ENCODE results near the gene TRAPPC3. TPM values are rescaled to one million over a fixed set of nuclear protein-coding genes. Genes with fewer than 3 reads are reported as not detected.

TRAPPC3 gene
- total RNA-seq, 1 donor from 2014 or later = 68.9 TPM

GRCh38 chr1:36172017-36172747 lies 22.9 kb upstream of the TRAPPC3 start:
- no peak overlapping the region for H3K27ac Mint-ChIP-seq (ENCODE audit: unreplicated experiment)

GRCh38 chr1:36170643-36171412 lies 21.5 kb upstream of the TRAPPC3 start:
- no peak for DNase-seq (ENCODE audit: extremely low spot score, unreplicated experiment)

More at GRCh38 chr1:36172017-36172747, 22.9 kb upstream of the TRAPPC3 start:
- Mint-ChIP-seq H3K4me3 (ENCODE audit: unreplicated experiment) (no peak overlapping the region), H3K27me3 (ENCODE audit: unreplicated experiment) (no peaks in the 10 kb centered on the region), H3K36me3 (ENCODE audit: unreplicated experiment) (peaks cover 27% of the 10 kb centered on the region), H3K4me1 (ENCODE audit: unreplicated experiment) (peaks cover 3% of the 10 kb centered on the region), H3K9me3 (ENCODE audit: unreplicated experiment) (no peaks in the 10 kb centered on the region)
- no peak for DNase-seq (ENCODE audit: extremely low spot score, unreplicated experiment)
- no peak for TF ChIP-seq CTCF (IDR thresholded peaks at IDR 0.05)

GRCh38 chr1:36168514-36168913 lies 19.2 kb upstream of the TRAPPC3 start:
- no peaks in the 10 kb centered on the region for H3K27me3 Mint-ChIP-seq (ENCODE audit: unreplicated experiment)
- H3K9me3 Mint-ChIP-seq (ENCODE audit: unreplicated experiment) = no peaks in the 10 kb centered on the region
- H3K27ac Mint-ChIP-seq (ENCODE audit: unreplicated experiment) = no peak overlapping the region
- peaks cover 26% of the 10 kb centered on the region for H3K36me3 Mint-ChIP-seq (ENCODE audit: unreplicated experiment)
- H3K4me3 Mint-ChIP-seq (ENCODE audit: unreplicated experiment) = no peak overlapping the region
- peaks cover 15% of the 10 kb centered on the region for H3K4me1 Mint-ChIP-seq (ENCODE audit: unreplicated experiment)
- DNase-seq (ENCODE audit: extremely low spot score, unreplicated experiment) = no peak
- TF ChIP-seq CTCF (IDR thresholded peaks at IDR 0.05) = no peak

More at GRCh38 chr1:36170643-36171412, 21.5 kb upstream of the TRAPPC3 start:
- TF ChIP-seq CTCF (IDR thresholded peaks at IDR 0.05) = no peak
- no peaks in the 10 kb centered on the region for H3K27me3 Mint-ChIP-seq (ENCODE audit: unreplicated experiment)
- H3K9me3 Mint-ChIP-seq (ENCODE audit: unreplicated experiment) = no peaks in the 10 kb centered on the region
- no peak overlapping the region for H3K4me3 Mint-ChIP-seq (ENCODE audit: unreplicated experiment)
- peak overlapping the region; percentile 27 for H3K27ac Mint-ChIP-seq (ENCODE audit: unreplicated experiment)
- peaks cover 32% of the 10 kb centered on the region for H3K36me3 Mint-ChIP-seq (ENCODE audit: unreplicated experiment)
- peaks cover 11% of the 10 kb centered on the region for H3K4me1 Mint-ChIP-seq (ENCODE audit: unreplicated experiment)

GRCh38 chr1:36166938-36167905 lies 17.9 kb upstream of the TRAPPC3 start:
- DNase-seq (ENCODE audit: extremely low spot score, unreplicated experiment) = no peak
- Mint-ChIP-seq H3K27me3 (ENCODE audit: unreplicated experiment) (no peaks in the 10 kb centered on the region), H3K27ac (ENCODE audit: unreplicated experiment) (peak overlapping the region; percentile 43), H3K4me3 (ENCODE audit: unreplicated experiment) (no peak overlapping the region), H3K4me1 (ENCODE audit: unreplicated experiment) (peaks cover 23% of the 10 kb centered on the region), H3K9me3 (ENCODE audit: unreplicated experiment) (no peaks in the 10 kb centered on the region), H3K36me3 (ENCODE audit: unreplicated experiment) (peaks cover 17% of the 10 kb centered on the region)
- TF ChIP-seq CTCF (IDR thresholded peaks at IDR 0.05) = no peak
